IMR-90 (cell line): ENCODE results near the gene FSTL1. TPM values are rescaled to one million over a fixed set of nuclear protein-coding genes. Genes with fewer than 3 reads are reported as not detected.

Experiments used
- ATAC-seq: fragments of 200-7000 bp; cut with Tn5 transposase; 2 replicates; pipeline ENCODE4 v1.9.1; 2020; ENCODE audit warnings: low read depth, mild to moderate bottlenecking, moderate library complexity
- BruUV-seq: library from RNA; stranded (reverse); fragments of 400-500 nt; replicated peaks from 2 replicates; lab custom pipeline; 2021; lab: Mats Ljungman, UMichigan
- CTCF ChIA-PET: fragments of 300-600 bp; formaldehyde crosslinking; extraction: SDS; loops from one replicate; lab custom pipeline; 2021; ENCODE audit warnings: antibody characterized with exemption; lab: Yijun Ruan, JAX
- POLR2A ChIA-PET: fragments of 300-600 bp; sonication (Branson Sonifier 250); formaldehyde crosslinking; loops from one replicate; lab custom pipeline; 2022; ENCODE audit warnings: antibody characterized with exemption; ENCODE audit not compliant: unreplicated experiment; lab: Charles Lee
- DNase-seq: peaks from one replicate; pipeline ENCODE4 v3.0.0; 2013
- H2AFZ ChIP-seq: replicated peaks from 2 replicates; pipeline ENCODE3; 2013; ENCODE audit warnings: low read length, mild to moderate bottlenecking; ENCODE audit not compliant: poor library complexity
- H2AK5ac ChIP-seq: 2 replicates; pipeline ENCODE4 v1.6.1; 2013; ENCODE audit warnings: low read depth, low read length, inconsistent platforms
- H2AK9ac ChIP-seq: replicated peaks from 2 replicates; pipeline ENCODE3; 2013; ENCODE audit warnings: mild to moderate bottlenecking, low read depth, low read length, moderate library complexity; ENCODE audit not compliant: poor library complexity
- H2BK120ac ChIP-seq: 2 replicates; pipeline ENCODE4 v1.6.1; 2013; ENCODE audit warnings: low read depth, low read length, inconsistent platforms
- H2BK15ac ChIP-seq: 3 replicates; pipeline ENCODE4 v1.6.1; 2013; ENCODE audit warnings: low read depth, low read length, inconsistent platforms
- H2BK20ac ChIP-seq: 2 replicates; pipeline ENCODE4 v1.6.1; 2013; ENCODE audit warnings: low read depth, mild to moderate bottlenecking, inconsistent platforms, low read length, moderate library complexity
- H2BK5ac ChIP-seq: 2 replicates; pipeline ENCODE4 v1.6.1; 2013; ENCODE audit warnings: mild to moderate bottlenecking, low read depth, low read length, inconsistent platforms; ENCODE audit not compliant: poor library complexity, severe bottlenecking
- H3K14ac ChIP-seq: replicated peaks from 2 replicates; pipeline ENCODE4 v1.6.1; 2013; ENCODE audit warnings: low read depth, low read length, inconsistent platforms
- H3K18ac ChIP-seq: 2 replicates; pipeline ENCODE4 v1.6.1; 2013; ENCODE audit warnings: low read depth, low read length, control low read depth
- H3K23ac ChIP-seq: 2 replicates; pipeline ENCODE4 v1.6.1; 2013; ENCODE audit warnings: low read depth, low read length, inconsistent platforms
- H3K27ac ChIP-seq: 2 replicates; pipeline ENCODE4 v1.5.1; 2013; ENCODE audit warnings: mild to moderate bottlenecking, control low read depth, low read length; ENCODE audit not compliant: insufficient read depth
- H3K27me3 ChIP-seq: 2 replicates; pipeline ENCODE4 v1.6.1; 2013; ENCODE audit warnings: low read length; ENCODE audit not compliant: control insufficient read depth, insufficient read depth
- H3K36me3 ChIP-seq: 2 replicates; pipeline ENCODE4 v1.6.1; 2013; ENCODE audit warnings: low read length, mixed read lengths; ENCODE audit not compliant: control insufficient read depth, insufficient read depth
- H3K4ac ChIP-seq: 2 replicates; pipeline ENCODE4 v1.6.1; 2013; ENCODE audit warnings: low read depth, low read length, inconsistent platforms
- H3K4me1 ChIP-seq: 2 replicates; pipeline ENCODE4 v1.6.1; 2013; ENCODE audit warnings: low read length, mixed read lengths; ENCODE audit not compliant: control insufficient read depth, insufficient read depth
- H3K4me2 ChIP-seq: 2 replicates; pipeline ENCODE4 v1.6.1; 2013; ENCODE audit warnings: low read depth, mild to moderate bottlenecking, control low read depth, low read length, moderate library complexity
- H3K4me3 ChIP-seq: 2 replicates; pipeline ENCODE4 v1.5.1; 2013; ENCODE audit warnings: low read depth, mild to moderate bottlenecking, control low read depth, low read length, moderate library complexity; ENCODE audit not compliant: insufficient read depth
- H3K56ac ChIP-seq: 2 replicates; pipeline ENCODE4 v1.6.1; 2013; ENCODE audit warnings: low read length, inconsistent platforms; ENCODE audit not compliant: insufficient read depth; ENCODE audit errors: extremely low read depth
- H3K79me1 ChIP-seq, 2 experiments: 2 replicates each; pipeline ENCODE4 v1.6.1; 2013; ENCODE audit warnings: low read length in 2 of 2, inconsistent platforms in 1 of 2, low read depth in 1 of 2
- H3K9ac ChIP-seq: 2 replicates; pipeline ENCODE4 v1.6.1; 2013; ENCODE audit warnings: low read depth, low read length, control low read depth
- H3K9me1 ChIP-seq: 2 replicates; pipeline ENCODE4 v1.6.1; 2013; ENCODE audit warnings: low read length, inconsistent platforms; ENCODE audit not compliant: insufficient read depth
- H3K9me3 ChIP-seq: 2 replicates; pipeline ENCODE4 v1.6.1; 2013; ENCODE audit warnings: low read length; ENCODE audit not compliant: control insufficient read depth, insufficient read depth
- H4K20me1 ChIP-seq: 2 replicates; pipeline ENCODE4 v1.6.1; 2013; ENCODE audit warnings: low read length, inconsistent platforms; ENCODE audit not compliant: insufficient read depth
- H4K5ac ChIP-seq: 2 replicates; pipeline ENCODE4 v1.6.1; 2013; ENCODE audit warnings: mild to moderate bottlenecking, low read depth, low read length, control low read depth
- H4K8ac ChIP-seq, 2 experiments: 2 replicates each; pipeline ENCODE4 v1.6.1; 2013; ENCODE audit warnings: low read depth in 2 of 2, low read length in 2 of 2, control low read depth in 1 of 2, inconsistent platforms in 1 of 2
- H4K91ac ChIP-seq: 2 replicates; pipeline ENCODE4 v1.6.1; 2013; ENCODE audit warnings: low read depth, low read length, inconsistent platforms; ENCODE audit not compliant: insufficient read depth
- BHLHE40 ChIP-seq: fragments of 150-350 bp; IDR thresholded peaks from 2 replicates; pipeline ENCODE4 v1.6.1; 2016; ENCODE audit warnings: mild to moderate bottlenecking, low read depth, low read length
- CEBPB ChIP-seq: IDR thresholded peaks from 2 replicates; pipeline ENCODE4 v1.6.1; 2012; ENCODE audit warnings: low read depth, low read length, improper control_type of control experiment
- CTCF ChIP-seq: conservative IDR thresholded peaks from 2 replicates; pipeline ENCODE4 v1.5.1; 2012; ENCODE audit warnings: mild to moderate bottlenecking, low read depth, low read length, improper control_type of control experiment
- MAFK ChIP-seq: IDR thresholded peaks from 2 replicates; pipeline ENCODE4 v1.6.1; 2012; ENCODE audit warnings: low read depth, low read length, improper control_type of control experiment
- MXI1 ChIP-seq: IDR thresholded peaks from 2 replicates; pipeline ENCODE4 v1.6.1; 2012; ENCODE audit warnings: low read depth, mild to moderate bottlenecking, low read length, moderate library complexity, borderline replicate concordance
- NFE2L2 ChIP-seq: fragments of 150-350 bp; IDR thresholded peaks from 2 replicates; pipeline ENCODE4 v1.6.1; 2016; ENCODE audit warnings: low read depth, mild to moderate bottlenecking, low read length
- POLR2A ChIP-seq: IDR thresholded peaks from 2 replicates; pipeline ENCODE4 v1.6.1; 2012; ENCODE audit warnings: mild to moderate bottlenecking, low read depth, low read length
- RAD21 ChIP-seq: IDR thresholded peaks from 2 replicates; pipeline ENCODE4 v1.6.1; 2012; ENCODE audit warnings: low read length, improper control_type of control experiment
- RCOR1 ChIP-seq: IDR thresholded peaks from 2 replicates; pipeline ENCODE4 v1.6.1; 2012; ENCODE audit warnings: mild to moderate bottlenecking, low read length, improper control_type of control experiment; ENCODE audit not compliant: insufficient replicate concordance
- RFX5 ChIP-seq: IDR thresholded peaks from 2 replicates; pipeline ENCODE4 v1.8.0; 2012; ENCODE audit warnings: low read depth, mild to moderate bottlenecking, low read length, moderate library complexity
- SMC3 ChIP-seq: fragments of 150-350 bp; IDR thresholded peaks from 2 replicates; pipeline ENCODE4 v1.6.1; 2016; ENCODE audit warnings: low read depth, mild to moderate bottlenecking, antibody characterized with exemption, low read length, moderate library complexity
- WGBS, 2 experiments: methylation state at CpG; one replicate each; pipeline versions ENCODE4 v1.1.5 to v1.1.7; 2013; ENCODE audit warnings: missing lambda C conversion rate in 2 of 2; ENCODE audit not compliant: insufficient read length in 1 of 2; ENCODE audit errors: extremely low coverage in 2 of 2; 5-methylcytosine and 5-hydroxymethylcytosine counted together
- dilution Hi-C: fragments of 300-500 bp; cut with HindIII; formaldehyde crosslinking; loops from one replicate; pipeline ENCODE4 v1.14.3; 2018; ENCODE audit warnings: low sequenced_read_pairs; ENCODE audit not compliant: unreplicated experiment
- in situ Hi-C: fragments of 300-500 bp; cut with MboI; formaldehyde crosslinking; loops from 3 replicates; pipeline ENCODE4 v1.14.3; 2019; ENCODE audit warnings: low sequenced_read_pairs, inconsistent platforms, mixed read lengths
- intact Hi-C: fragments of 100-400 bp; cut with micrococcal nuclease; formaldehyde crosslinking; loops from 2 replicates; pipeline ENCODE4 v1.10.0; 2022
- polyA plus RNA-seq, 3 experiments: library from polyadenylated mRNA; depleted of rRNA; stranded (reverse); fragments of >200 nt; gene quantifications; 2 replicates each; pipeline ENCODE4 v1.2.3, GENCODE V29; 2012; ENCODE audit warnings: low replicate concordance in 1 of 3
- total RNA-seq: library from RNA; depleted of rRNA; stranded (reverse); fragments of >200 nt; gene quantifications from 2 replicates; pipeline ENCODE4 v1.2.3, GENCODE V29; 2012

FSTL1 gene
- total and polyA plus RNA-seq, 2 of the 4 experiments (the other 2 are of a cell fraction), result 864 to 1,642 TPM

- peak overlapping the region; percentile 42 for H3K18ac ChIP-seq
- peak overlapping the region; percentile 9; the same call in 1 of the 2 replicates for H4K5ac ChIP-seq
- H3K4ac ChIP-seq, result peak overlapping the region; percentile 81
- peaks cover 35% of the 10 kb centered on the region for H3K36me3 ChIP-seq
- H3K14ac ChIP-seq, result peak overlapping the region; percentile 70; the same call in 1 of the 2 replicates
- no peak overlapping the region for H3K4me3 ChIP-seq
- H2AFZ ChIP-seq, result no peak overlapping the region
- peaks cover 55 to 91% of the 10 kb centered on the region in 2 experiments for H3K79me1 ChIP-seq
- no TSS peak for BruUV-seq
- dilution Hi-C loops (no loop called here), in situ Hi-C loops (loop anchor here (10.0 kb wide), 1 partner anchor 134 kb away; no protein-coding TSS in a partner anchor), intact Hi-C loops (loop anchor here (1.0 to 10.0 kb wide), 3 partner anchors 28 to 374 kb away; no protein-coding TSS in a partner anchor)
- peak overlapping the region; percentile 43; the same call in 1 of the 3 replicates for H2BK15ac ChIP-seq
- TF ChIP-seq CEBPB (no peak), CTCF (peak; percentile 32), RFX5 (no peak), RCOR1 (no peak), NFE2L2 (no peak), SMC3 (0 out of 2 replicates have a peak, but pooled peaks have one; percentile 6), BHLHE40 (no peak), MAFK (no peak), RAD21 (peak; percentile 31), MXI1 (no peak), POLR2A (no peak)
- H3K9ac ChIP-seq, result peak overlapping the region; percentile 69; the same call in 1 of the 2 replicates
- peaks cover 41% of the 10 kb centered on the region for H3K9me1 ChIP-seq
- H3K27me3 ChIP-seq, result no peaks in the 10 kb centered on the region
- POLR2A ChIA-PET, result no interaction called here
- ATAC-seq (peak; percentile 4), DNase-seq (peak; percentile 75)
- peak overlapping the region; percentile 76 for H3K23ac ChIP-seq
- H2BK5ac ChIP-seq, result peak overlapping the region; percentile 89
- peak overlapping the region; percentile 30; the same call in 1 of the 2 replicates for H3K56ac ChIP-seq
- H4K91ac ChIP-seq, result peak overlapping the region; percentile 43
- H4K20me1 ChIP-seq, result peaks cover 93% of the 10 kb centered on the region
- H4K8ac ChIP-seq, result peak overlapping the region; percentile 29 to 54; a peak in 2 of 4 replicates
- peak overlapping the region; percentile 44; the same call in 1 of the 2 replicates for H2BK120ac ChIP-seq
- CTCF ChIA-PET, result interaction anchor here (0.9 to 2.6 kb wide), 5 partner anchors 10 to 138 kb away, joined by 3 to 19 read pairs (median 3); no protein-coding TSS in a partner anchor
- 0% methylated on average over 1 of the region's 6 CpGs; no CpG with 5 or more reads in 1 of the 2 experiments for WGBS, 2 experiments
- H2AK9ac ChIP-seq, result peak overlapping the region; percentile 45
- H3K4me1 ChIP-seq, result peaks cover 50% of the 10 kb centered on the region
- H3K9me3 ChIP-seq, result no peaks in the 10 kb centered on the region
- H3K4me2 ChIP-seq, result peak overlapping the region; percentile 34
- H3K27ac ChIP-seq, result peak overlapping the region; percentile 92
- H2AK5ac ChIP-seq, result no peak overlapping the region; the same call in 1 of the 2 replicates
- H2BK20ac ChIP-seq, result peak overlapping the region; percentile 43; the same call in 1 of the 2 replicates
Measured at GRCh38 chr3:120420928-120421551, 29.8 kb downstream of the FSTL1 start.
